ENCODE results near the gene FIBP. TPM values are rescaled to one million over a fixed set of nuclear protein-coding genes. Genes with fewer than 3 reads are reported as not detected.

The FIBP gene
- total RNA-seq, 1 experiment from 2014 or later, result 295 TPM

- Histone ChIP-seq H3K9me3 (replicated peaks) (peaks cover 3% of the 10 kb centered on the region), H3K4me1 (replicated peaks) (peaks cover 33% of the 10 kb centered on the region), H3K36me3 (peaks cover 76% of the 10 kb centered on the region), H3K27me3 (replicated peaks) (no peaks in the 10 kb centered on the region), H3K27ac (peak overlapping the region; percentile 81), H3K4me3 (peak overlapping the region; percentile 93)
- DNase-seq (ENCODE audit: low read depth in 1 of 2, low spot score in 2 of 2), result no peak
These were observed 28.4 kb downstream of the FIBP start for GRCh38 chr11:65859812-65860277.

- Histone ChIP-seq H3K36me3 (peaks cover 76% of the 10 kb centered on the region), H3K27me3 (replicated peaks) (no peaks in the 10 kb centered on the region), H3K27ac (peak overlapping the region; percentile 81), H3K4me1 (replicated peaks) (peaks cover 33% of the 10 kb centered on the region), H3K4me3 (peak overlapping the region; percentile 93), H3K9me3 (replicated peaks) (peaks cover 3% of the 10 kb centered on the region)
- DNase-seq (ENCODE audit: low read depth in 1 of 2, low spot score in 2 of 2), result peak; percentile 100
These were observed 29.0 kb downstream of the FIBP start for GRCh38 chr11:65859095-65859811.

- peaks cover 76% of the 10 kb centered on the region for H3K36me3 ChIP-seq
- H3K4me1 ChIP-seq (replicated peaks), result peaks cover 33% of the 10 kb centered on the region
- H3K9me3 ChIP-seq (replicated peaks), result peaks cover 3% of the 10 kb centered on the region
These were observed 29.6 kb downstream of the FIBP start for GRCh38 chr11:65858681-65859087.

GRCh38 chr11:65857853-65858680, 30.2 kb downstream of the FIBP start, which contains the start of gene CFL1:
Gene CFL1, minus strand, starts transcription at chr11:65858180. Its CDS starts 81 bp downstream, at chr11:65858099.
- Histone ChIP-seq H3K4me3 (peak within 1 kb of the TSS; percentile 93), H3K27ac (peak within 1 kb of the TSS; percentile 75), H3K27me3 (replicated peaks) (no peaks in the 10 kb centered on the region), H3K4me1 (replicated peaks) (peaks cover 33% of the 10 kb centered on the region), H3K9me3 (replicated peaks) (peaks cover 3% of the 10 kb centered on the region), H3K36me3 (peaks cover 76% of the 10 kb centered on the region)
- DNase-seq (ENCODE audit: low read depth in 1 of 2, low spot score in 2 of 2), result peak; percentile 100

More at GRCh38 chr11:65858681-65859087, 29.6 kb downstream of the FIBP start:
- Histone ChIP-seq H3K27me3 (replicated peaks) (no peaks in the 10 kb centered on the region), H3K27ac (peak overlapping the region; percentile 30), H3K4me3 (peak overlapping the region; percentile 93)
- DNase-seq (ENCODE audit: low read depth in 1 of 2, low spot score in 2 of 2), result no peak

- Histone ChIP-seq H3K27ac (peak overlapping the region; percentile 75), H3K36me3 (peaks cover 76% of the 10 kb centered on the region), H3K4me1 (replicated peaks) (peaks cover 33% of the 10 kb centered on the region), H3K27me3 (replicated peaks) (no peaks in the 10 kb centered on the region), H3K9me3 (replicated peaks) (peaks cover 4% of the 10 kb centered on the region), H3K4me3 (peak overlapping the region; percentile 93)
- DNase-seq (ENCODE audit: low read depth in 1 of 2, low spot score in 2 of 2), result peak; percentile 74 to 76
These were observed 30.8 kb downstream of the FIBP start for GRCh38 chr11:65857500-65857852.

- Histone ChIP-seq H3K4me3 (peak overlapping the region; percentile 93), H3K27me3 (replicated peaks) (no peaks in the 10 kb centered on the region), H3K27ac (peak overlapping the region; percentile 75), H3K9me3 (replicated peaks) (peaks cover 10% of the 10 kb centered on the region), H3K4me1 (replicated peaks) (peaks cover 29% of the 10 kb centered on the region), H3K36me3 (peaks cover 76% of the 10 kb centered on the region)
- peak; percentile 89 to 93 for DNase-seq (ENCODE audit: low read depth in 1 of 2, low spot score in 2 of 2)
These were observed 31.4 kb downstream of the FIBP start for GRCh38 chr11:65856689-65857499.

- DNase-seq (ENCODE audit: low read depth in 1 of 2, low spot score in 2 of 2), result no peak
- Histone ChIP-seq H3K27me3 (replicated peaks) (no peaks in the 10 kb centered on the region), H3K4me1 (replicated peaks) (peaks cover 22% of the 10 kb centered on the region), H3K27ac (no peak overlapping the region), H3K36me3 (peaks cover 76% of the 10 kb centered on the region), H3K4me3 (peak overlapping the region; percentile 93), H3K9me3 (replicated peaks) (peaks cover 20% of the 10 kb centered on the region)
These were observed 32.3 kb downstream of the FIBP start for GRCh38 chr11:65855927-65856363.

- DNase-seq (ENCODE audit: low read depth in 1 of 2, low spot score in 2 of 2), result no peak
- Histone ChIP-seq H3K27me3 (replicated peaks) (no peaks in the 10 kb centered on the region), H3K36me3 (peaks cover 78% of the 10 kb centered on the region), H3K9me3 (replicated peaks) (peaks cover 22% of the 10 kb centered on the region), H3K4me1 (replicated peaks) (peaks cover 22% of the 10 kb centered on the region), H3K27ac (no peak overlapping the region), H3K4me3 (no peak overlapping the region)
These were observed 33.1 kb downstream of the FIBP start for GRCh38 chr11:65854852-65855837.

- H3K27me3 ChIP-seq (replicated peaks), result no peaks in the 10 kb centered on the region
- no peak for DNase-seq (ENCODE audit: low read depth in 1 of 2, low spot score in 2 of 2)
- H3K9me3 ChIP-seq (replicated peaks), result peaks cover 22% of the 10 kb centered on the region
- H3K27ac ChIP-seq, result no peak overlapping the region
- no peak overlapping the region for H3K4me3 ChIP-seq
- peaks cover 78% of the 10 kb centered on the region for H3K36me3 ChIP-seq
- H3K4me1 ChIP-seq (replicated peaks), result peaks cover 15% of the 10 kb centered on the region
These were observed 34.1 kb downstream of the FIBP start for GRCh38 chr11:65854161-65854592.

- peaks cover 78% of the 10 kb centered on the region for H3K36me3 ChIP-seq
These were observed 34.9 kb downstream of the FIBP start for GRCh38 chr11:65853246-65853979.

GRCh38 chr11:65852508-65853245, 35.6 kb downstream of the FIBP start:
- Histone ChIP-seq H3K27ac (no peak overlapping the region), H3K27me3 (replicated peaks) (no peaks in the 10 kb centered on the region), H3K4me1 (replicated peaks) (peaks cover 11% of the 10 kb centered on the region), H3K4me3 (no peak overlapping the region), H3K9me3 (replicated peaks) (peaks cover 22% of the 10 kb centered on the region), H3K36me3 (peaks cover 75% of the 10 kb centered on the region)
- no peak for DNase-seq (ENCODE audit: low read depth in 1 of 2, low spot score in 2 of 2)

More at GRCh38 chr11:65853246-65853979, 34.9 kb downstream of the FIBP start:
- no peaks in the 10 kb centered on the region for H3K27me3 ChIP-seq (replicated peaks)
- H3K9me3 ChIP-seq (replicated peaks), result peaks cover 22% of the 10 kb centered on the region
- H3K4me1 ChIP-seq (replicated peaks), result peaks cover 11% of the 10 kb centered on the region
- H3K4me3 ChIP-seq, result no peak overlapping the region
- no peak for DNase-seq (ENCODE audit: low read depth in 1 of 2, low spot score in 2 of 2)
- H3K27ac ChIP-seq, result no peak overlapping the region
